HepG2 (cell line): Measurements from ENCODE around the gene SPHK2. TPM values are rescaled to one million over a fixed set of nuclear protein-coding genes. Genes with fewer than 3 reads are reported as not detected.

Experiments
- ATF1 ChIP-seq: IDR thresholded peaks from 2 replicates; pipeline ENCODE4 v1.6.1; 2016; ENCODE audit warnings: mild to moderate bottlenecking, control low read depth
- CTCF ChIP-seq: sonication (generic); formaldehyde crosslinking; IDR thresholded peaks from 2 replicates; pipeline ENCODE4 v1.5.0; 2020; ENCODE audit warnings: mild to moderate bottlenecking, missing genetic modification reagents, moderate library complexity
- E2F1 ChIP-seq: sonication (generic); formaldehyde crosslinking; IDR thresholded peaks from 2 replicates; pipeline ENCODE4 v1.5.0; 2020; ENCODE audit warnings: missing genetic modification reagents
- FOXK2 ChIP-seq: fragments of 450-650 bp; IDR thresholded peaks from 2 replicates; pipeline ENCODE4 v1.6.1; 2016
- FOXP1 ChIP-seq, 2 experiments: fragments of 450-650 bp in 1 of 2; IDR thresholded peaks; 2 replicates each; pipeline ENCODE4 v1.6.1; 2017 to 2018; ENCODE audit warnings: antibody characterized with exemption in 1 of 2
- KLF11 ChIP-seq: IDR thresholded peaks from 2 replicates; pipeline ENCODE4 v1.6.1; 2016; ENCODE audit warnings: missing compliant biosample characterization
- KLF6 ChIP-seq: IDR thresholded peaks from 2 replicates; pipeline ENCODE4 v1.8.0; 2016; ENCODE audit warnings: missing biosample characterization, missing genetic modification reagents
- MXD3 ChIP-seq: IDR thresholded peaks from 2 replicates; pipeline ENCODE4 v1.6.1; 2016; ENCODE audit warnings: mild to moderate bottlenecking, missing biosample characterization, missing genetic modification reagents
- MXI1 ChIP-seq: IDR thresholded peaks from 3 replicates; pipeline ENCODE4 v1.6.1; 2012; ENCODE audit warnings: low read depth, low read length, inconsistent platforms, borderline replicate concordance
- RAD51 ChIP-seq: fragments of 450-650 bp; IDR thresholded peaks from 2 replicates; pipeline ENCODE4 v1.6.1; 2016; ENCODE audit warnings: borderline replicate concordance
- STAT6 ChIP-seq: sonication (generic); formaldehyde crosslinking; IDR thresholded peaks from 2 replicates; pipeline ENCODE4 v1.4.0; 2020; ENCODE audit warnings: missing genetic modification reagents, mild to moderate bottlenecking, borderline replicate concordance
- TRIM22 ChIP-seq: fragments of 450-650 bp; IDR thresholded peaks from 2 replicates; pipeline ENCODE4 v1.6.1; 2017
- ZBTB34 ChIP-seq: sonication (generic); formaldehyde crosslinking; IDR thresholded peaks from 2 replicates; pipeline ENCODE4 v1.8.0; 2022; ENCODE audit warnings: mild to moderate bottlenecking, missing genetic modification reagents
- ZBTB38 ChIP-seq: sonication (generic); formaldehyde crosslinking; IDR thresholded peaks from 2 replicates; pipeline ENCODE4 v1.5.1; 2020; ENCODE audit warnings: mild to moderate bottlenecking, missing genetic modification reagents
- ZEB1 ChIP-seq: IDR thresholded peaks from 2 replicates; pipeline ENCODE4 v1.6.1; 2012; ENCODE audit warnings: mild to moderate bottlenecking, low read depth, inconsistent platforms; ENCODE audit not compliant: insufficient replicate concordance
- ZMAT3 ChIP-seq: sonication (generic); formaldehyde crosslinking; conservative IDR thresholded peaks from 2 replicates; pipeline ENCODE4 v1.7.0; 2021; ENCODE audit warnings: missing genetic modification reagents
- ZNF121 ChIP-seq: sonication (generic); formaldehyde crosslinking; IDR thresholded peaks from 2 replicates; pipeline ENCODE4 v1.5.0; 2020; ENCODE audit warnings: mild to moderate bottlenecking, missing genetic modification reagents
- ZNF160 ChIP-seq: sonication (generic); formaldehyde crosslinking; IDR thresholded peaks from 2 replicates; pipeline ENCODE4 v1.8.0; 2022; ENCODE audit warnings: mild to moderate bottlenecking, inconsistent platforms, missing genetic modification reagents
- ZNF251 ChIP-seq: sonication (generic); formaldehyde crosslinking; IDR thresholded peaks from 2 replicates; pipeline ENCODE4 v1.9.0; 2021; ENCODE audit warnings: mild to moderate bottlenecking, missing genetic modification reagents
- ZNF329 ChIP-seq: sonication (generic); formaldehyde crosslinking; IDR thresholded peaks from 2 replicates; pipeline ENCODE4 v1.9.0; 2021; ENCODE audit warnings: low read depth, mild to moderate bottlenecking, missing genetic modification reagents
- ZNF607 ChIP-seq: sonication (generic); formaldehyde crosslinking; IDR thresholded peaks from 2 replicates; pipeline ENCODE4 v1.5.1; 2020; ENCODE audit warnings: missing genetic modification reagents, mild to moderate bottlenecking, borderline replicate concordance
- polyA plus RNA-seq, 8 experiments: library from polyadenylated mRNA; depleted of rRNA in 3 of 8; stranded (reverse) in 7 of 8; unstranded in 1 of 8; fragments of >200 nt; fragmentation: Illumina TruSeq in 4 of 8; extraction: Trizol in 4 of 8; gene quantifications; 2 replicates each; pipeline versions ENCODE4 v1.2.1 to v1.2.3, GENCODE V29; 2011 to 2016; ENCODE audit warnings: low read depth in 4 of 8, missing spikeins in 1 of 8, mixed read lengths in 1 of 8; ENCODE audit not compliant: insufficient read depth in 1 of 8
- total RNA-seq, 5 experiments: library from RNA; depleted of rRNA; stranded (reverse); fragments of >200 nt; fragmentation: Illumina TruSeq; extraction: Trizol; gene quantifications; 2 replicates each; pipeline ENCODE4 v1.2.3, GENCODE V29; 2016; ENCODE audit warnings: low read depth in 1 of 5

SPHK2 gene
- total and polyA plus RNA-seq, 2 of the 13 experiments (the other 11 are each of a cell fraction or from before 2014, with no cell fraction given) = 2.9 to 14.4 TPM

GRCh38 chr19:48618916-48619691 lies at the start of gene SPHK2, which contains the start of gene RPL18 (continued):
- peak; percentile 41 for TF ChIP-seq CTCF (CRISPR knock-in tag)
- no peak for TF ChIP-seq TRIM22
- TF ChIP-seq KLF11 = 0 out of 2 replicates have a peak, but pooled peaks have one; percentile 51
- TF ChIP-seq ZMAT3 = peak; percentile 87
- peak; percentile 56; the same call in 1 of the 2 replicates for TF ChIP-seq ZNF607 (CRISPR knock-in tag)
- peak; percentile 87; the same call in 1 of the 3 replicates for TF ChIP-seq MXI1
- peak; percentile 60 for TF ChIP-seq E2F1 (CRISPR knock-in tag)
- TF ChIP-seq KLF6 = peak; percentile 69; the same call in 1 of the 2 replicates
- 0 out of 2 replicates have a peak, but pooled peaks have one; percentile 45 for TF ChIP-seq ZNF160 (CRISPR knock-in tag)
- no peak for TF ChIP-seq ZNF251 (CRISPR knock-in tag)
- peak; percentile 63 for TF ChIP-seq ZNF329 (CRISPR knock-in tag)
- TF ChIP-seq STAT6 (CRISPR knock-in tag) = peak; percentile 92; the same call in 1 of the 2 replicates
- no peak for TF ChIP-seq ZEB1
- no peak for TF ChIP-seq FOXP1 (IDR thresholded peaks at IDR 0.05)
- peak; percentile 50 for TF ChIP-seq FOXP1 (CRISPR knock-in tag; IDR thresholded peaks at IDR 0.05)
- TF ChIP-seq ATF1 (CRISPR knock-in tag) = peak; percentile 100
- TF ChIP-seq ZBTB38 = peak; percentile 69
- TF ChIP-seq ZBTB34 = no peak
- TF ChIP-seq RAD51 = no peak
- TF ChIP-seq MXD3 (CRISPR knock-in tag) = peak; percentile 92; the same call in 1 of the 2 replicates
- TF ChIP-seq FOXK2 = peak; percentile 74; the same call in 1 of the 2 replicates
- TF ChIP-seq ZNF121 (CRISPR knock-in tag) = 0 out of 2 replicates have a peak, but pooled peaks have one; percentile 21
